Body of pancreas (tissue), 4 donors: Measurements from ENCODE around the gene PRTFDC1.

Experiments used
- CTCF ChIP-seq, 7 experiments: fragments of 450-650 bp in 4 of 7; fragments of 200-600 bp in 3 of 7; sonication (generic) in 3 of 7; IDR thresholded peaks; one replicate each; pipeline ENCODE4 v1.5.1; 2016 to 2019; ENCODE audit warnings: antibody characterized with exemption in 7 of 7
- POLR2A ChIP-seq, 3 donors: fragments of 450-650 bp; IDR thresholded peaks; one replicate each; pipeline ENCODE4 v1.6.1; 2016; ENCODE audit warnings: antibody characterized with exemption in 3 of 3, mild to moderate bottlenecking in 2 of 3

- no peak for TF ChIP-seq CTCF (IDR thresholded peaks at IDR 0.05)
- no peak for TF ChIP-seq POLR2A (IDR thresholded peaks at IDR 0.05)
Measured at GRCh38 chr10:24983130-24983529, 30.7 kb upstream of the PRTFDC1 start.
